Measurements from ENCODE around the gene C14orf132.
"Not testable (repeated sequence)": the region's sequence is repeated elsewhere in the genome, so short reads cannot be mapped to it uniquely, and the experiment has no call there.

The C14orf132 gene

DNA sequence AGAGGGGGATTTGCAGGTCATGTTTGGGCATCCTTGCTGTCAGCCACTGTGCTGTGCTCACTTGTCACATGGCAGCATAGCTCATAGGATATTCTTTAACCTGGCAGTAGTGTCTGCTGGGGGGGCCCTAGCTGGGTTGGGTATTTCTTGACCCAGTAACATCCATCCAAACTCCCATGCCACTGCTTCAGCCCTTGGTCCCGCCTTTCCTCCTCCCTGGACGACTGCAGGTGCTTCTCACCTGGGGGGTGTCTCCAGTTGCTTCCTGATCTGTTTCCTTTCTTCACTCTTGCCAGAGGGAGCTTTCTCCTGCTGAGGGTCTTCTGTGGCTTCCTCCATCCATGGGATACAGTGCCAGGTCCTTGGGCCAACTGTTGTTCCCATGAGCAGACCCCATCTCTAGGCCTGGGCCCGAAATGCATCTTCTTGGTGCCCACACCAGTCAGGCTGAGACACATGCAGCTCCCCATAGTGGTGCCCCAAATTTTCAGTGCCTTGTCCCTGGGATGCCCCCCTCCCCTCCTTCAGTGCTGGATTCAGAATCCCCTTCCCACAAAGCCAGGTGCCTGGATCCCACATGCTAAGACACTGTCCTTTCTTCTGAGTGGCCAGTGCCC lies 20.5 kb downstream of the C14orf132 start:
- DNase-seq (ENCODE audit: low read depth) = no peak

DNA sequence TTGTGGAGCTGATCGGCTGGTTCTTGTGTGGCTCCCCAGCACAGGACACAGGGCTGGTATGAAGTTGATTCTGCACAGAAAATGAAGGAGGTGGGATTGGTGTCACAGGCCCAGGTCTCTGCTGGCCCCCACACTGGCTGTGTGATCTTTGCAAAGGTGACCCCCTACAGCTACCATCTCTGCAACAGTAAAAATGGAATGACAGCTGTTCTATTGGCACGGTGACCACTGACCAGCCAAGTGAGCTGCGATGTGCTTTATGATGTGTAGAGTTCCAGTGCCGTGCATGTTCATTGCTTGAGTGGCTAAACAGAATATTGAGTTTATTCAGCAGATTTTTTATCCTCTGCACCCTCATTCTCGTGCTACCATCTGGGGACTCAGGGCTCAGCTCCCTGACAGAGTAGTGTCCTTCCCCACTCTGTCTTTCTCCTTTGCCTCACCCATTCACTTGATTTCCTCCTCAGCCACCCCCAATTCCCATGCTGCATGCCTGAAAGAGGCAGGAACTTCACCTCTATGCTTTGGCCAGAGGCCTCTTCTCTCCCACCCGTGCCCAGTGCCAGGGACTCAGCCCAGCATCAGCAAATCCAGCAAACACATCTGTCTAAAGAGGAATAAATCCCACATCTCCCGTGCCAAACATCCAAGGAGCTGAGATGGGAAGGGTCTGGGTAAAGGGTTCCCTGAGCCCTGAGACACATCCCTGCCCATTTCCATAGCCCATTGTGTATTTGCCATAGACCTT lies 21.2 kb downstream of the C14orf132 start:
- no peak for DNase-seq (ENCODE audit: low read depth)

DNA sequence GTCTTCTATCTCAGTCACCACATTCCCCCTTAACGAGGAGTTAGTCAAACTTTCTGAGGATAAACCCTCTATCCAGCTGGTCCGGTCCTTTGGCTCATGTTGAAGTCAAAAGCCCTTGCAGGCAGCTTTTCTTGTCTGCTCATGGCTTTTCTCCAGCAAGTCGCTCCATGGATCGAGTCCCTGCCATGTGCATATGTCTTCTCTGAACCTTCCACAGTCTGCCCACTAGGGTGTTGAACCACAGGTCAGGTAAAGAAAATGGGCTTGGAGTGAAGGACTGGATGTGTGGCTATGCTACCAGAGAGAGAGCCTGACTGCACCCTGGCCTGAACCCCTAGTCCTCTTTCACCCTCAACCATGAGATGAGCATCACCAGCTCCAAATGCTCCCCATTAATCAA lies 22.8 kb downstream of the C14orf132 start:
- DNase-seq (ENCODE audit: low read depth) = no peak

DNA sequence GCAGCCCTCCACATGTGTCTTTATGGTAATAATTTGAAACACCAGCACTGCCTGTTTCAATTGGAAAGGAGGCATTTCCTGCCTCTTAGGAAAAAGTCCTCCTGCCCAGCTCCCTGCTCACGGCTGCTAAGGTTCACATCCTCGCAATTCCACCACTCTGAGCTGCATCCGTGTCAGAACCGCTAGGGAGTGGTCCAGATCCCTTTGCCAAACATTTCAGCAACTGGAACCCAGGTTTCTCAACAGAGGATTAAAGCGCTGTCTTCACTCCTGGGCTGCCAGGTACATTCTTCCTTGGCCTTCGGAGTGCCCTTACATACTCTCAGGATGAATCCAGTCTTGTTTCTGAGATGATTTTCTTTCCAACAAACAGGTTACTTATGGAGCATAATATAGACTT lies 23.3 kb downstream of the C14orf132 start:
- DNase-seq (ENCODE audit: low read depth) = no peak

DNA sequence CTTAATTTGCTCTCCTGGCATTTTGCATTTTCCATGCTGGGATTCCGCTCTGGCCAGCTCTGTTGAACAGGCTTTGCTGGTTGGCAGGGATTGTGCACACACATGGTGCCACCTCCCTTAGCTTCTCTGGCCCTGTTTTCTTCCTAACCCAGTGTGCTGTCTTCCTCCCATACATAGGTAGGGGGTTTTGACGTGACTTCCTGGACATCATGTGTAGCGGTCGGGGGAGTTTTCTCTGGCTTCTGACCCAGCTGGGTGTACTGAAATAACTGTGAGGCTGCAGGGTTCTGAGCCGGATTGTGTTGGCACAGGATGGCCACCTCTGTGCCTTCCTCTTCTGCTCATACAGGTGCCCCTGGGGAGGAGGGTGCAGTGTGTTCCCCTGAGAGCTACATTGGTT lies 25.7 kb downstream of the C14orf132 start:
- DNase-seq (ENCODE audit: low read depth) = no peak

DNA sequence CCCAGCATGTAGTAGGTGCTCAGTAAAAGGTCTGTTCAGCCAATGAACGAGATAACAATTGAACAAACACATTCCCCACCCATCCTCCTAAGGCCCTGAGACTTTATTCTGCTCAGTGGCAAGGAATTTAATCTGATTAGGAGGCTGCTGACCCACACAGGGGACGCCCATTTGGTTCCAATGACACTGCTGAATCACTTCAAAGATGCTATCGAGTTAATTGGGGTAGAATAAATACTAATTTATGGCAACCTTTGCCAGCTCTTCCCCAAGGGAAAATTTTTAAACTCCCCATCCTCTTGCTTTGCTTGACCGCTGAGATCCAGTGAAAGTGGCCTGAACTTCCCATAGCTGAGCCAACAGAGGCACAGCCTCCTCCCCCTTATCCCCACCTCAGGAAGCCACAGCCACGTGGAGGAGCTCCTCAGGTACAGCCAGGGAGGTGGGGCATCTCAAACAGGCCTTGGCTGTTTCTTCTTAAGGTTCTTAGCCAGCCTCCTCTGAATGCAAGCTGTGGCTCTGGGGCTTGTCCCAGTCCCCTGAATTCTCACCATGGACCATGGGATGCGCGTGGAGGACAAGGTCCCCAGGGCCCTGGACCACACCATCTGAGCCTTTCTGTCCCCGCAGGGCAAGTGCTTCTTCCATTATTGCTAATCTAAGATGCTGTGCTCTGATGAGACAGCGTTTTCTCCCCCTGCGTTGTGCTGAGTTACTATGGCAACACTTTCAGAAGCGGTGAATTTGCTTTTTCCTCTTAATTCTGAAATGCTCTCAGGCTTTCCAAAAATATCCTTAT lies 26.7 kb downstream of the C14orf132 start:
- DNase-seq (ENCODE audit: low read depth) = no peak

DNA sequence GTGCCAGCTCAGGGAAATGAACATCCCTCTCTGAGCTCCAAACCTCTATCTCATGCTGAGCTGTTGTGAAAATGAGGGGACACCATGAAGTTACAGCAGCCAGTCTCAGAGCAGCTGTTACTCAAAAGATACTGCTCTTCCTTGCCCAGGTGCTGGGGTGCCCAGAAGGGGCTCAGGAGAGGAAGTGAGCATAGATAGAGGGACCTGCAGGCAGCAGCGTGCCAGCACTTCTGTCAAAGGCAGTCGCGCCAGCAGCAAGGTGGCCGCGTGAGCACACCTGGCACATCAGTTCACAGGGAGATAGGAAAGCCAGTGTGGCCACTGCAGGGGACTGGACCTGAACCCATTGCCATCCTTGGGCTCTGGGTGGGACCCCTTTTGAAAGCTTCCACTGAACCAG lies 27.8 kb downstream of the C14orf132 start:
- no peak for DNase-seq (ENCODE audit: low read depth)

DNA sequence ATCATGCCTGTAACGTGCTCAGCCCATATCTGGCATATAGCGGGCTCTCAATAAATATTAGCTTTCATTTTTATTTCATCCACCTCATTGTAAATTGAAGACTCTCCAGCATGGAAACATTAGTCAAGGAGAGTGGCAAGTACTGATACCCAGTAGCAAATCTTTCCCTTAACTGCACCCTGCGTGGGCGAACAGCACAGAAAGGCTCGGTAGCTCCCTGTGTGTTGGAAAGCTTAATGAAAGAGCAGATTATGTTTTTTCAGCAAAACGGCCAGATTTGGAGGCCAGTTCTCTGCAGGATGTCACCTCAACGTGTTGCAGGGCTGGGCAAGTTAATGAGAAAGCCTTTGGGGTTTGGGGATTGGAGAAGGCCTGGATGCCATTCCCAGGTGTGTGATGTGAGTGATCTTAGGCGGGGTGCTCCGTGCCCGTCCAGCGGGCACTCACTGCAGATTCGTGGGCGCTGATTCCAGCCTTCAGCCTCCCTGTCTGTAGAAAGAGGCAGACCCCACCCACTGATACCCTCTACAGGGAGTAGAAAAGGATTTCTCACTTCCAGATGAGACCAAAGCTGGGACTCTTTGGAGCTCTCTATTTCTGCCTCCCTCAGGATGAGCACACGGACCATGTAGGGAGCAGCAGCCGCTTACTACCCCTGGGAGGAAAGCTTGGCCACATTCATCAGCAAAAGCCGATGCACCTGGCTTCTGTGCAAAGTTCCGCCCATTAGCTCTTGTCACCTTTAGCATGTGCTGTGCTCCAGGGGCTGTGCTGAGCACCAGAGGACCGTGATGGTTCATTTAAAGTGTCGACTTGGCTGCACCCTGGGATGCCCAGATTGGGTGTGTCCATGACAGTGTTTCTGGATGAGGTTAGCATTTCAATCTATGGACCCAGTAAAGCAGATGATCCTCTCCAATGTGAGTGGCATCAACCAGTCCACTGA lies 29.1 kb downstream of the C14orf132 start:
- DNase-seq (ENCODE audit: low read depth) = no peak

DNA sequence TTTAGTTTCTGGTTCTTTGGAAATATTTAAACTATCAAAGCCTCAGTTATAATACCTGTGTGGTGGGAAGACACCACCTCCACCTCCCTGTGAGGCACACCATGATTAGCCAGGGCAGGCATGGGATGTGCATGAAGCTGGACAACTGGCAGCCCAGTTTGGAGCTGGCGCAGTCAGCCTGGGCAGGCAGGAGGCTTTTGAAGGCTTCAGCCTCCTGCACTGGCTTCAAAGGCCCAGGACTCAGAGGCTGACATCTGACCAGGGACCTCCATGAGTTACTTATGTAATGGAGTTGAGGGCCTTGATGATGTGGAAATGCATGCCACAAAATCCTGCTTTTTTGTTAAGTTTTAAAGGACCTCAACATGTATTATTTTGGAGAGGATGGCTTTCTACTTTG lies 30.3 kb downstream of the C14orf132 start:
- DNase-seq (ENCODE audit: low read depth) = no peak

DNA sequence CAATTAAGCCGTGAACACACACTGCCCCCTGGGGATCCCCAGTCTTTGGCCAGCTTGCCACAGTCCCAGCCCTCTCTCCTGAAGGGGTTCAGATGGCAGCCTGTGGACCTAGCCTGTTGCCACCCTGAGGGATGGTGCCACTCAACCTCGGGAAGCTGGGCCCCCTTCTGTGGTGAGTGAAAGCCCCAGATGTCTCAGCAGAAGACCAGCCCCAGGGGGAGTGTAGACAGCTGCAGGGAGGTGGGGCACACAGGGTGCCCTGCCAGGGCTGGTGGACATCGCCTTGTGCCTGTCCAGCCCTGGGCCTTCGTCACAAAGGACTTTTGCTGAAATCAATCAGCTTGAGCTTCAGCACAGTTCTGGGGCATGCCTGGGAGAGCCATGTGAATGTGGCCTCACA lies 32.4 kb downstream of the C14orf132 start:
- DNase-seq (ENCODE audit: low read depth) = no peak

DNA sequence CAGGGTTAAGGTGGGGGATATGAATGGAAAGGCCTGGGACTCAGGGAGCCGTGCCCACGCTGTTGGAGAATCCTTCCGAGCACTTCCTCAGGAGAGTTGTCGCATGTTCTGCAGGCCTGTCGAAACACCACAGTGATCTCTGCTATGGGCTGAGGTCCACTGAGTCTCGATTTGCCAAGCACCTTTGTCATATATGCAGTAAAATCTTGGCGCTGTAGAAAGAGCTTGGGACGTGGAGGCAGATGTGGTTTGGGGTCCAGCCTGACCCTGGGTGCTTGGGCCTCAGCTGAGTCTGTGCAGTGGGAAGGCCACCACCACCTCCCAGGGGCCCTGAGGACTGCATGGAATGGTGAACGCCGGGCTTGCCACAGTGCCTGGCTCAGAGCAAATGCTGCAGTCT lies 32.9 kb downstream of the C14orf132 start:
- DNase-seq (ENCODE audit: low read depth) = no peak

DNA sequence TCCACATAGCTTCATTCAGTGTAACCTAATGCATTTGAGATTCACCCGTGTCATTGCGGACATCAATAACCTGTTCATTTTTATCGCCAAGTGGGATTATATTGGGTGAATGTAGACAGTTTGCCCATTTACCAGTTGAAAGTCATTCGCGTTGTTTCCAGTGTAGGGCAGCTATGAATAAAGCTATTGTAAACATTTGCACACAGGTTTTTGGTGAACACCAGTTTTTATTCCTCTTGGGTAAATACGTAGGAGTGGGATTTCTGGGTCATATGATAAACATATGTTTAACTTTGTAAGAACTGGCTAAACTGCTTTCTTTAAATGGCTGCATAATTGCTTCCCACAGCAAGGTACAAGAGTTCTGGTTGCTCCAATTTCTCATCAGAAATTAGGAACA lies 33.6 kb downstream of the C14orf132 start:
- no peak for DNase-seq (ENCODE audit: low read depth)

DNA sequence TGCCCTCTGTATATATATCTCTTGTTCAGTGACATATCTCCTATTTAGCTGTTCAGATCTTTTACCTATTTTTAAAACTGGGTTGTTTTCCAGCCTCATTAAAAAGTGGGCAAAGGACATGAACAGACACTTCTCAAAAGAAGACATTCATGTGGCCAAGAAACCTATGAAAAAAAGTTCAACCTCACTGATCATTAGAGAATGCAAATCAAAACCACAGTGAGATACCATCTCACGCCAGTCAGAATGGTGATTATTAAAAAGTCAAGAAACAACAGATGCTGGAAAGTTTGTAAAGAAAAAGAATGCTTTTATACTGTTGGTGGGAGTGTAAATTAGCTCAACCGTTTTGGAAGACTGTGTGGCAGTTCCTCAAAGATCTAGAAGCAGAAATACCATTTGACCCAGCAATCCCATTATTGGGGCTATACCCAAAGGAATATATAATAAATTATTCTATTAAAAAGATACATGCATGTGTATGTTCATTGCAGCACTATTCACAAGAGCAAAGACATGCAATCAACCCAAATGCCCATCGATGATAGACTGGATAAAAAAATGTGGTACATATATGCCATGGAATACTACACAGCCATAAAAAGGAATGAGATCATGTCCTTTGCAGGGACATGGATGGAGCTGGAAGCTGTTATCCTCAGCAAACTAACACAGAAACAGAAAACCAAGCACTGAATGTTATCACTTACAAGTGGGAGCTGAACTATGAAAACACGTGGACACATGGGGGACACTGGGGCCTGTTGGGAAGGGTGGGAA lies 34.3 kb downstream of the C14orf132 start:
- not testable (repeated sequence) for DNase-seq (ENCODE audit: low read depth)

DNA sequence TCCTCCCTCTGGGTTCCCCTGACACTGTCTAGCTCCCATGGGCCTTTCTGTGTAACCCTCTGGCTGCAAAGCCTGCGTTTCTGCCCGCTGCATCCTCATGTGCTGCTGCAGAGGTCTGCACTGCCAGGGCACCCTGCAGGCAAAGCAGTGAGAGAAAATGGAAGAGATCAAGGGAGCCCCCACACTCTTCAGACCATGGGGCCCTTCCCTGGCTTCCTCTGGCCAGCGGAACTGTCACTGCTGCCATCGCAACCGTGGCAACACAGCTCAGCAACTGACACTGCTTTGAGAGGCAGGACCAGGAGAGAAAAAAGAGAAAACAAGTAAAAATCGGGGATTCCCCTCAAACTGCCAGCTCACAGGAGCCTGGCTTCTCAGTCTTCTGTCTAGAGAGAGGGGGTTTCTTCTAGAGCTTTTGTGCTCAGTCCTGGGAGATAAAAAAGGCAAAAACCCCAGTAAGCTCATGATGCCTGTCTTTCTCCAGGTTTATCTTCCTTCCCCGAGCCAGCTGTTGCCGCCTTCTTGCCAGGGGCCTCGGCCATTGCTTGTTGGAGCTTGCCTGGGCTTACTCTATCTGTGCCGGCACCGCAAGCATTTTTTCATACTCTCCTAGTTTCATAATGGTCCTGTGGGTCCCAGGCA lies 38.9 kb downstream of the C14orf132 start:
- no peak for DNase-seq (ENCODE audit: low read depth)

DNA sequence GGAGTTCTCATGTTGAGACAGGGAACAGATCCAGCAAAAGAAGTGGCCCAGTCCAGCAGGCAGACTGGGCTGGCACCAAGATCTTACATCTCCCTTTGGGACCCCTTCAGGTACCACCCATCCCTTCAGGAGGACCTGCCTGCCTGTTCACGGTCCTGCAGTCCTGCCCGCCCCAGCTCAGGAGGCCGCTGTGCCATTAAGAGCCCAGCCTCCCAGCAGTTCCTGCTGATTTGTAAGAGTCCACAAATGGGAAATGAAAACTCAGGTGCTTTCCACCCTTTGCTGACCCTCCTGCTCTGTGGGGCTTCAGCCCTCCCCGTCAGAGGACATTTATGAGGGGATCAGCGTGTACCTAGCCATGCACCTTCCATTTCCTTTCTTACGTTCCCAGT lies 39.5 kb downstream of the C14orf132 start:
- no peak for DNase-seq (ENCODE audit: low read depth)

DNA sequence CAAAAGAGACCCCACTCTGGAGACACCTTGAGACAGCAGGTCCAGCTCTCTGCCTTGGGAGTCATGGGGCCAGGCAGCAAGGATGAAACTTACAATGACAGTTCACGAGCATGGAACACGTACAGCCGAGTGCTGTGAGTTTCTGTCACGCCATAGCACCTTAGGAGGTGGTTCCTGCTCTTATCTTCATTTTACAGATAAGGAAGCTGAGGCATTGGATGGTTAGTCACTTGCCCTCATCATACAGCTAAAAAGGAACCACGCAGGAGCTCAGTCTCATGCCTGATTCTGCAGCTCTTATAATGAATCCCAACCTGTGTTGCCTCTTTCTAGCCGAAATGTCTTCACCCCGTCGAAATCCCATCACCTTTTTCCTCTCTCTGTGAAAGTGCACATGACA lies 39.9 kb downstream of the C14orf132 start:
- DNase-seq (ENCODE audit: low read depth) = no peak

DNA sequence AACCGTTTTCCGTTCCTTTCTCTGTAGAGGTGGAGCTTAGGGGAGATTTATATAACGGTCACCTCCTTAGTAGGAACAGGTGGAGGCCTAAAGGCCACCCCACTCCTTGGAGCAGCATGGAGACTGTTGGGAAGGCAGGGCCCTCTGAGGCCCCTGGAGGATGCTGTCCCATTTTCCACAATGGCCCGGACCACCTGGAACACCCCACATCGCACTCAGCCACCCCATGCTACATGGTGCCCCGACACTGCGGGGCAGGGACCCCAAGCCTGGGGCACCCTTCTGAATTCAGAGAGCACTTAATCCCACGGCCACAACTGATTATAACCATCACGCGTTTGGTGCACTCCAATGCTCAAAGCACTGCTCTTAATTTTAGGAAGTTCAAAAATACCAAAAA lies 41.4 kb downstream of the C14orf132 start:
- DNase-seq (ENCODE audit: low read depth) = no peak

DNA sequence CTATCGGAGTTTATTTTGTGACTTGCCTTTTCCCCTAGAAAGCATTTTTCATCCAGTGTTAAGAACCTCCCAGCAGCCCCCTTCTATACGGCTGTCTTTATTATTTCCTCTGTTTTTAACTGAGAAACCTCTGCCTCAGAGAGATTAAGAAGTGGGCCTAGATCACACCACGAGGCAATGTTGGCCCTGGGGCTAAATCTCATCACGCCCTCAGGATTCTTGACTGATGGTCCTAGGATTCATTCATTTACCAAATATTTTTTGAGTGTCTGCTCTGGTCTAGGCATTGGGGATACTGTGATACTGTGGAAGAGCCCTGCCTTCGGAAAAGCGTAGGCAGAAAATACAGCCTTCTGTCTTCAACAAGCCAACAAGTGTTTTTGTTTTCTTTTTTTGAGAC lies 42.1 kb downstream of the C14orf132 start:
- no peak for DNase-seq (ENCODE audit: low read depth)

DNA sequence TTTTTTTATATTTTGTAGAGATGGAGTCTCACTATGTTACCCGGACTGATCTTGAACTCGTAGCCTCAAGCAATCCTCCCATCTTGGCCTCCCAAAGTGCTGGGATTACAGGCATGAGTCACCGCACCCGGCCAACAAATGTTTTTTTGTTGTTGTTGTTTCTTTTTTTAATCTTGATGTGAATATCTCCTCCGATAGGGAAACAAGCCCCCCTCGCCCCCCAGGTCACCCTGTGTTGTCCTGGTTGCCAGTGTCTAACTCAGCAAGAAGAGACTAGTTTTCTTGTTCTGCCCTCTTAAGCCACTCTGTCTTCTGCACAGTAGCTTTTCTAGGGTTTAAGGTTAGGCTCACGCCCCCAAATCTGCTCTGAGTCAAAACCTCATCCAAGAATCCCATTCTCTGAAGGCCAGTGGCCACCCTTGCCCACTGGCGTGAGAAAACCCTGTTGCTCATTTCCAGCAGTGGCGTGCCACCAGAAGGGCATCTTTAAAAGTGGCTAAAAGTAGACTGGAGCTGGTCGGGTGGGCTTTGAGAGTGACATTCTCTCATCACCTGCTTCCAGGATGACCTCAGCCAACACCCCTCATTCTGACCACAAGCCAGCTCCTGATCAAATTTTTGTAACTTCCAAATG lies 42.7 kb downstream of the C14orf132 start:
- DNase-seq (ENCODE audit: low read depth) = no peak
